Measurements from ENCODE around the gene CDK17.

CDK17 gene

GRCh38 chr12:96392397-96392796 lies 7.8 kb downstream of the CDK17 start:
- ATAC-seq = peak; percentile 31; the same call in 2 of the 3 replicates
- TF ChIP-seq ARNTL (CRISPR knock-in tag; IDR thresholded peaks at IDR 0.05; ENCODE audit: borderline replicate concordance, low read depth) (no peak), CREB5 (CRISPR knock-in tag; IDR thresholded peaks at IDR 0.05; ENCODE audit: low read depth) (no peak), GLIS3 (CRISPR knock-in tag; IDR thresholded peaks at IDR 0.05) (no peak), CSDC2 (CRISPR knock-in tag; IDR thresholded peaks at IDR 0.05) (no peak), ZNF70 (CRISPR knock-in tag; IDR thresholded peaks at IDR 0.05) (no peak), RARB (CRISPR knock-in tag; IDR thresholded peaks at IDR 0.05) (no peak), ZFP3 (CRISPR knock-in tag; IDR thresholded peaks at IDR 0.05) (no peak), TSHZ2 (CRISPR knock-in tag; IDR thresholded peaks at IDR 0.05) (no peak), ESRRG (CRISPR knock-in tag; IDR thresholded peaks at IDR 0.05) (no peak), OSR1 (CRISPR knock-in tag; IDR thresholded peaks at IDR 0.05) (no peak), POU6F1 (CRISPR knock-in tag; IDR thresholded peaks at IDR 0.05; ENCODE audit: borderline replicate concordance, low read depth) (no peak), ZFP30 (CRISPR knock-in tag; IDR thresholded peaks at IDR 0.05) (no peak), ZC3H10 (CRISPR knock-in tag; IDR thresholded peaks at IDR 0.05) (no peak), ISL1 (CRISPR knock-in tag; IDR thresholded peaks at IDR 0.05) (no peak), BACH2 (CRISPR knock-in tag; IDR thresholded peaks at IDR 0.05; ENCODE audit: borderline replicate concordance) (no peak), ZNF8 (CRISPR knock-in tag; IDR thresholded peaks at IDR 0.05) (no peak), PATZ1 (CRISPR knock-in tag; IDR thresholded peaks at IDR 0.05; ENCODE audit: borderline replicate concordance) (no peak), SNAI2 (CRISPR knock-in tag; IDR thresholded peaks at IDR 0.05) (no peak), TOX (CRISPR knock-in tag; IDR thresholded peaks at IDR 0.05; ENCODE audit: borderline replicate concordance) (no peak), PPARA (CRISPR knock-in tag; IDR thresholded peaks at IDR 0.05; ENCODE audit: borderline replicate concordance) (no peak)

GRCh38 chr12:96387981-96388380 lies 12.3 kb downstream of the CDK17 start:
- TF ChIP-seq ZNF565 (CRISPR knock-in tag; conservative IDR thresholded peaks at IDR 0.05; ENCODE audit: low read depth) = no peak
- no peak for TF ChIP-seq ZNF8 (CRISPR knock-in tag; IDR thresholded peaks at IDR 0.05)
- TF ChIP-seq ZFP3 (CRISPR knock-in tag; IDR thresholded peaks at IDR 0.05) = no peak
- no peak for TF ChIP-seq ISL1 (CRISPR knock-in tag; IDR thresholded peaks at IDR 0.05)
- TF ChIP-seq BACH2 (CRISPR knock-in tag; IDR thresholded peaks at IDR 0.05; ENCODE audit: borderline replicate concordance) = no peak
- TF ChIP-seq ARNTL (CRISPR knock-in tag; IDR thresholded peaks at IDR 0.05; ENCODE audit: borderline replicate concordance, low read depth) = no peak
- no peak for TF ChIP-seq SNAI2 (CRISPR knock-in tag; IDR thresholded peaks at IDR 0.05)
- no peak for TF ChIP-seq CREB5 (CRISPR knock-in tag; IDR thresholded peaks at IDR 0.05; ENCODE audit: low read depth)
- TF ChIP-seq GLIS3 (CRISPR knock-in tag; IDR thresholded peaks at IDR 0.05) = no peak
- TF ChIP-seq ESRRG (CRISPR knock-in tag; IDR thresholded peaks at IDR 0.05) = no peak
- TF ChIP-seq OSR1 (CRISPR knock-in tag; IDR thresholded peaks at IDR 0.05) = no peak
- no peak for TF ChIP-seq CSDC2 (CRISPR knock-in tag; IDR thresholded peaks at IDR 0.05)
- no peak for TF ChIP-seq ZNF70 (CRISPR knock-in tag; IDR thresholded peaks at IDR 0.05)
- TF ChIP-seq ZC3H10 (CRISPR knock-in tag; IDR thresholded peaks at IDR 0.05) = no peak
- peak; percentile 40; the same call in 2 of the 3 replicates for ATAC-seq

GRCh38 chr12:96386794-96387193 lies 13.4 kb downstream of the CDK17 start:
- TF ChIP-seq TOX (CRISPR knock-in tag; IDR thresholded peaks at IDR 0.05; ENCODE audit: borderline replicate concordance) (no peak), SNAI2 (CRISPR knock-in tag; IDR thresholded peaks at IDR 0.05) (no peak), GLIS3 (CRISPR knock-in tag; IDR thresholded peaks at IDR 0.05) (no peak), ESRRG (CRISPR knock-in tag; IDR thresholded peaks at IDR 0.05) (no peak), OSR1 (CRISPR knock-in tag; IDR thresholded peaks at IDR 0.05) (no peak), ZFP30 (CRISPR knock-in tag; IDR thresholded peaks at IDR 0.05) (no peak), PATZ1 (CRISPR knock-in tag; IDR thresholded peaks at IDR 0.05; ENCODE audit: borderline replicate concordance) (no peak), ARNTL (CRISPR knock-in tag; IDR thresholded peaks at IDR 0.05; ENCODE audit: borderline replicate concordance, low read depth) (no peak), ZC3H10 (CRISPR knock-in tag; IDR thresholded peaks at IDR 0.05) (no peak)
- no peak for ATAC-seq
